GM18909 (cell line): ENCODE measurements around the gene S100A6.

Experiments
- ATAC-seq: cut with Tn5 transposase; IDR thresholded peaks from one replicate; pipeline ENCODE4 v1.9.1; 2021; ENCODE audit warnings: mild to moderate bottlenecking; ENCODE audit not compliant: unreplicated experiment, poor library complexity

Gene S100A6

DNA sequence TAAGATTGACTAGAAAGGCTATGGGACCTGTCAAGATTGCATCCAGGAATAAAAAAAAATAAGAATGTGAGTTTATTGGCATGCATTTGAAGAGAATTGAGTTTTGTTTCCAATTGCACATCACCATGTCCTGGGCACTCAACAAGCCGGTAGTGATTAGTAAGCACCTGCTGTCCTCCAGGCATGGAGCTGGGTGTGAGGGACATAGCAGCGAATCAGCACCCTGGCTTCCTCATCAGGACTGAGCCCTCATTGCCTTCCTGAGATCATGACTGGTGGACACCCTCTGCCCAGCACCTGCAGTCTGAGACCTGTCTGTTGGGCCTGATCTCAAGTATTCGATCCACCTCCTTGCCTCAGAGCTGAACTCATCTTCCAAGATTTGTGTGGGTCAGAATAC lies 26.8 kb downstream of the S100A6 start:
- ATAC-seq: no peak

DNA sequence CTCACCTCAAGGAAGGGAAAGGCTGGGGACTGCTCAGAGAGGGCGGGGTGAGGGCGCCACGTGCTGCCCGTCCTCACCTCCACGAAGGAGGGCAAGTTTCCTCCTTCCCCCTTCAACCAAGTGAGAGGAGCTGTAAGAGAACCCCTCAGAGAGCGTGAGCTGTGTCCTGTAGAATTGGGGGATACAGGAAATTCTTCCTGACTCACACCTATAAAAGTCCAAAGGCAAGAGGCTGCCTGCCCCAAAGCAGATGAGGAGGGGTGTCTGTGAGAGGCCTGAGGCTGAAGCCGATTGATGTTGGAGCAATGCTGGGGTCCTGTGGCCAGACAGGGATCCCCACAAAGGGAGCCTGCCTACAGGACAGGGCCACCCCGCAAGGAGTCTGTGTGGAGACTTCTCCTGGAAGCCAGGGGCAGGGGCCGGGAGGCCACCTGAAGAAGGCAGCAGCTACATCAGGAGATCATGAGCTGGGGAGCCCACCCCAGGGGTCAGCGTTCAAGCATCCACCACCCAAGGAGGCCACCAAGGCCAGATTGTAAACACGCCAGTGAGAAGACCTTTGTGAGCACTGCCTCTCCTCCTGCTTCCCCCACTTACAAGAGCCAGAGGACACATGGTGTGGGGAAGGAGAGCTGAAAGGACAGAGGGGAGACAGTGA lies 27.7 kb downstream of the S100A6 start:
- no peak for ATAC-seq

DNA sequence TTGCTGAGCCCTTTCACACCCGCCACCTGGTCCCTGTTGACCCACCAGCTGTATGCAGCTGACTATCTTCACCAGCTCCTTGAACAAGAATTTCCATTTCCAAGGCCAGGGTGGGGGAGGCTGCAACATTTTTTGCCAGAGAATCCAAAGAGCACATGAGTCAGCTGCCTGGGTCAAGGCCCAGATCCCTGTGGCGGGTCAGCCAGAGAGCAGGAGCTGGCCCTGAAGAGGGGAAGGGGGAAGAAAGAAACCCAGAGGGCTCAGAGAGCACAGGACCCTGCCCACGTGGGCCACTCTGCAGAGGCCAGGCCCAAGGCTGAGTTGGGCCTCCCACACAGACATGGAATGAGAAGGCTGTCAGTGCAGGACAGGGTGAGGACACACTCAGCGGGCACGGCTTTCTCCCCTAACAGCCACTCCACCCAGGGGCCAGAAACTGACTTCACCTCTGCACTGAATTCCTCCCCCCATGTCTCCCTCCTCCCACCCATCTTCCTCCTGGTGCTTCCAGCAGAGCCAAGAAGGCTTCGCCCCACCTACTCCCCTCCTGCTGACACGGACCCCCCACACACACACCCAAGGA lies 28.9 kb downstream of the S100A6 start:
- ATAC-seq: no peak

GRCh38 chr1:153506386-153506785 lies 29.4 kb downstream of the S100A6 start:
- no peak for ATAC-seq

- no peak for ATAC-seq
Measured at GRCh38 chr1:153505576-153505975, 30.2 kb downstream of the S100A6 start.

DNA sequence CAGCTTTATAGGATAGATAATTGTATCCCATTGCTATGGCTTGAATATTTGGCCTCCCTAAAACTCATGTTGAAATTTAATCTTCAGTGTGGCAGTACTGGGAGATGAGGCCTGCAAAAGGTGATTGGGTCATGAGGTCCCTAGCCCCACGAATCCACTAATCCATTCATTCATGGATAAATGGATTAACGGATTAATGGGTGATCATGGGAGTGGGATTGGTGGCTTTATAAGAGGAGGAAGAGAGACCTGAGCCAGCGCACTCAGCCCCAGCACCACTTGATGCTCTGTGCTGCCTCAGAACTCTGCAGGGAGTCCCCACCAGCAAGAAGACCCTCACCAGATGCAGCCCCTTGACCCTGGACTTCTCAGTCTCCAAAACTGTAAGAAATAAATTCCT lies 32.0 kb downstream of the S100A6 start:
- no peak for ATAC-seq

DNA sequence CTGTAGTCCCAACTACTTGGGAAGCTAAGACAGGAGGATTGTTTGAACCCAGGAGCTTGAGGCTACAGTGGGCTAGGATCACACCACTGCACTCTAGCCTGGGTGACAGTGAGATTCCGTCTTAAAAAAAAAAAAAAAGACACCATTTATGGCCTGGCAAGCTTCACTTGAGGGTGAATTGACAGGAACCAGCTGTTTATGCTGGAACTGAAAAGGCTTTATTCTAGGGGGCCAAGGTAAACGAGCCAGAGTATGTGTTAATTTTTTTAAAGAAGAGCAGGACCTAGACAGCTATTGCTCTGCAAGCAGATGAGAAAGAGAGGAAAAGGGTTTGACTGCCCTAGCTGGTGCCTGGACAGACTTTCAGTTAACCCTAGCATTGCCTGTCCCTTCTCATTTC lies 37.0 kb downstream of the S100A6 start:
- ATAC-seq: no peak

GRCh38 chr1:153495536-153495935 lies 40.3 kb downstream of the S100A6 start:
- no peak for ATAC-seq

DNA sequence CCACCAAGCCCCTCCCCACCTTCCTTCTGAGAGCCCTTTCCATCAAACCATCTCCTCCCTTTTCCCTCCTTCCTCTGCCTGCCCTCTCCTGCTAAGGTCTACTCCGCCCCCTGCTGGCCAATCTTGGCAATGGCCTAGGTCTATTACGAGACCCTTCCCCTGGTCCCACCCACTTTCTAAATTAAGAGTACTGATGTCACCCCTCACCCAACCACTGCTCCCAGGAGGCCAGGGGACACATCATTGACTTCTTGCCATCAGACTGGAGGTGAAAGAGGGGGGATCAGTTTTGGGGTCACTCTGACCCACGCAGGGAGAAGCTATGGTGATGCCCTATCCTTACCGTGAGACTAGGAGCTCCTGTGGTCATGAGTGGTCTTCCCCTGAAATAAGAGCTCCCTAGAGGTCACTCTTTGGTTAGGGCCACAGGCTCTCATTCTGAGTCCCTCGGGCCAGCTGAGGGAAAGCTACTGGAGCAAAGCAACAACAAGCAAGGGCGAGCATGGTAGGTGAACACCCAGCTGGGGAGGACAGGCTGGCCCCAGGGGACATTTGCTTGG lies 40.7 kb downstream of the S100A6 start:
- no peak for ATAC-seq

- no peak for ATAC-seq
Measured at GRCh38 chr1:153493343-153493960, 42.3 kb downstream of the S100A6 start.

DNA sequence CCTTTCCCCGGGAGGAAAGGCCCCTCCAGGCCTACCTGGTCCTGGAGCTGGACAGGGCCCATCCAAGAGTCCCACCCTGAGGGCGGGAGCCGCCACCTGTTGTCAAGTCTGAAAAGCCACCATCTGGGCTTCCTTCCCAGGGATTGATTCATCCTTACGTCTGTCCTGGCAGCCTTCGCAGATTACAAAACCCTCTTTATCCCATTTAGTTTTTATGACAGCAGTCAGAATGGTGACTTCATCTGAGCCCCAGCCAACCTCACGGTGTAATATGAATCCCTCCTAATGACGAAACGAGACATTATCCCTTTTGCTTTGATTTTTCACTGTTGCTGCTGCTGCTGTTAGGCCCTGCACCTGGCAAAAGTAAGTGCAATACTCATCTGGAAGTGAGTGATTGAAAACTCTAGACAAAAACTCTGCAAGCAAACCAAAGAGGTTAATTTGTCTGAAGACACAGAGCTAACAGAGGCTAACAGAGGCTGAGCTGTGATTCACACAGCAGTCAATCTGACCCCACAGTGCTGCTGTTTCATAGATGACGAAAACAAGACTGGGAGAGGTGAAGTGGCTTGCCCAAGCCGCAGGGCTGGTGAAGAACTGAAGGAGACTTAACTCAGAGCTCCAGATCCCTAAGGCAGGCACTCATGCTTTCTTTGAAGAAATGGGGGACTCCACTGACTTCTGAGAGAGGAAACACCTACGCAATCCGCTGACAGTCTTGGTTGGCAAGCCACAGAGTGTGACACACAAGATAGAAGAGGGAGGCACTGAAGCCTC lies 45.3 kb downstream of the S100A6 start:
- ATAC-seq: no peak

- ATAC-seq: no peak
Measured at GRCh38 chr1:153488731-153489130, 47.1 kb downstream of the S100A6 start.

- no peak for ATAC-seq
Measured at GRCh38 chr1:153487707-153488106, 48.1 kb downstream of the S100A6 start.

GRCh38 chr1:153485863-153486262 lies 49.9 kb downstream of the S100A6 start:
- no peak for ATAC-seq
